Pulmonary artery endothelial cell (primary cell): Measurements from ENCODE around the gene SLC5A9. TPM values are rescaled to one million over a fixed set of nuclear protein-coding genes. Genes with fewer than 3 reads are reported as not detected.

Source experiments
- total RNA-seq: library from RNA; depleted of rRNA; stranded (reverse); fragments of >200 nt; gene quantifications from 2 replicates; pipeline ENCODE4 v1.2.3, GENCODE V29; 2014

Gene SLC5A9
- total RNA-seq, 1 donor from 2014 or later, result not detected

Other genes with a start within 250 kb of the SLC5A9 start
- gene TRABD2B, start 225.3 kb upstream of the SLC5A9 start, total RNA-seq, result not detected in 2 replicates
- gene SPATA6, start 249.5 kb downstream of the SLC5A9 start, total RNA-seq, result 1.6 and 2.7 TPM in 2 replicates